AG10803 (cell line): ENCODE results near the gene DOCK9.
"Not testable (repeated sequence)": the region's sequence is repeated elsewhere in the genome, so short reads cannot be mapped to it uniquely, and the experiment has no call there.

Experiments
- DNase-seq: peaks from one replicate; pipeline ENCODE4 v3.0.0; 2010; ENCODE audit warnings: low read depth
- H3K4me3 ChIP-seq: 2 replicates; pipeline ENCODE4 v1.5.1; 2011; ENCODE audit warnings: mild to moderate bottlenecking, low read length, control low read depth
- TF ChIP-seq, protein P1 (sequence below): conservative IDR thresholded peaks from 2 replicates; pipeline ENCODE4 v1.5.1; 2011; ENCODE audit warnings: mild to moderate bottlenecking, low read length, control low read depth, inconsistent platforms

DOCK9 gene

DNA sequence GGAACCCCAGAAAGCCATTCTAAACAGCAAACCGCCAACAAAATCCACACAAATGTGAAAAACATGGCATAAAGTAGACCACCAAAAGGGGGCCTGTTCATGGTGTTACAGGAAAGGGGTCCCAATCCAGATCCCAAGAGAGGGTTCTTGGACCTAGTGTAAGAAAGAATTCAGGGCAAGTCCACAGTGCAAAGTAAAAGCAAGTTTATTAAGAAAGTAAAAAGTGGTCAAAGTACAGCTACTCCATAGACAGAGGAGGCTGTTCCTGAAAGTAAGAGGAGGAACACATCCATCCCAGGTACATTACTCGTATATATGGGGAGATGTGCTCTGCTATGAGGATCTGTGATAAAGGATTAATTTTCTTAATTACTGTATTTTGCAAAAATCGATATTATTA, 157.6 kb downstream of the DOCK9 start:
- H3K4me3 ChIP-seq: no peak overlapping the region
- DNase-seq: no peak
- TF ChIP-seq, protein P1, sequence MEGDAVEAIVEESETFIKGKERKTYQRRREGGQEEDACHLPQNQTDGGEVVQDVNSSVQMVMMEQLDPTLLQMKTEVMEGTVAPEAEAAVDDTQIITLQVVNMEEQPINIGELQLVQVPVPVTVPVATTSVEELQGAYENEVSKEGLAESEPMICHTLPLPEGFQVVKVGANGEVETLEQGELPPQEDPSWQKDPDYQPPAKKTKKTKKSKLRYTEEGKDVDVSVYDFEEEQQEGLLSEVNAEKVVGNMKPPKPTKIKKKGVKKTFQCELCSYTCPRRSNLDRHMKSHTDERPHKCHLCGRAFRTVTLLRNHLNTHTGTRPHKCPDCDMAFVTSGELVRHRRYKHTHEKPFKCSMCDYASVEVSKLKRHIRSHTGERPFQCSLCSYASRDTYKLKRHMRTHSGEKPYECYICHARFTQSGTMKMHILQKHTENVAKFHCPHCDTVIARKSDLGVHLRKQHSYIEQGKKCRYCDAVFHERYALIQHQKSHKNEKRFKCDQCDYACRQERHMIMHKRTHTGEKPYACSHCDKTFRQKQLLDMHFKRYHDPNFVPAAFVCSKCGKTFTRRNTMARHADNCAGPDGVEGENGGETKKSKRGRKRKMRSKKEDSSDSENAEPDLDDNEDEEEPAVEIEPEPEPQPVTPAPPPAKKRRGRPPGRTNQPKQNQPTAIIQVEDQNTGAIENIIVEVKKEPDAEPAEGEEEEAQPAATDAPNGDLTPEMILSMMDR: no peak

- no peak for DNase-seq
- TF ChIP-seq, protein P1: no peak
- no peak overlapping the region for H3K4me3 ChIP-seq
These were observed 158.4 kb downstream of the DOCK9 start for GRCh38 chr13:98819382-98820010.

DNA sequence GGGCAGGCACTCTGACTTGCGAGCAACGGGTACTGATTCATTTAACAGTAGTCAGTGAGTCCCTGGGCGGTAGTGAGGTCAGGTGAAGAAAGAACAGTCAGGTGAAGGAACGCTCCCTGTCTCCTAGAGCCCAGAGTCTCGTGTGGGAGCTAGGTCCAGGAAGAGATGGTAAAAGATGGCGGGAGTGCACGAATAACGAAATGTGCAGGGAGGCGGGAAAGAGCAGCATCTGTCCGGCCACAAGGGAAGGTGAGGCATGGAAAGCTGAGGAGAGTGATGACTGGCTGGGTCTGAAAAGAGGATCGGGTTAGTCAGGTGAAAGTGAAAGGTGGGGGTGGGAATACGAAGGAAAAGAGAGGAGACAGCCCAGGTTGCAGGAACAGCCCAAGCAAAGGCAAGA, 161.5 kb downstream of the DOCK9 start:
- no peak for DNase-seq
- TF ChIP-seq, protein P1: no peak
- no peak overlapping the region for H3K4me3 ChIP-seq

- TF ChIP-seq, protein P1: no peak
- H3K4me3 ChIP-seq: no peak overlapping the region
- DNase-seq: no peak
These were observed 163.9 kb downstream of the DOCK9 start for GRCh38 chr13:98813993-98814392.

DNA sequence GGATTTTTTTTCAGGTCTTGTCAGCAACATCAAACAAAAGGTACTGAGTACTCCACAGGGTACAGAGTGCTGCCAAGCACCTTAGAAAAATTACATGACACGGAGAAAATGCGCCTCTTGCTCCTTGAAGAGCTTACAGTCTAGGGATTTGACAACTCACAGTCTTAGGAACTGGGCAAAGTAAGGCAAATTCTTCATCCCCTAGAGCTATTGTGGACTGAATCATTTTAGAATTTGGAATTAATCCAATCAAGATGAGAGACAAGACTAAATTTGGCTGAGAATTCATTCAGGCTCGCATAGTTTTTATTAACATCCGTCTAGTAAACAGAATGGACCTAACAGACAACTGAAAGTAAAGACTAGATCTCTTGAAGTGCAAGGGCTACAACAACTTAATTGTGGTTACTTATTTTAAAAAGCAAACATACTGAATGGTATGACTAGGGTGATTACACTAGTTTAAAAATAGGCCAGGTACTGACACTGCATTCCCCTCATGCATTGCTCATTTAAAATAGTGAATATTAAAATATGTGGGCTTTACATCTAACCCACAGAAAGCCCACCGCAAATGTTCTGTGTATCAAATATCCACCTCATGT, 165.6 kb downstream of the DOCK9 start:
- H3K4me3 ChIP-seq, DNase-seq: not testable (repeated sequence)

DNA sequence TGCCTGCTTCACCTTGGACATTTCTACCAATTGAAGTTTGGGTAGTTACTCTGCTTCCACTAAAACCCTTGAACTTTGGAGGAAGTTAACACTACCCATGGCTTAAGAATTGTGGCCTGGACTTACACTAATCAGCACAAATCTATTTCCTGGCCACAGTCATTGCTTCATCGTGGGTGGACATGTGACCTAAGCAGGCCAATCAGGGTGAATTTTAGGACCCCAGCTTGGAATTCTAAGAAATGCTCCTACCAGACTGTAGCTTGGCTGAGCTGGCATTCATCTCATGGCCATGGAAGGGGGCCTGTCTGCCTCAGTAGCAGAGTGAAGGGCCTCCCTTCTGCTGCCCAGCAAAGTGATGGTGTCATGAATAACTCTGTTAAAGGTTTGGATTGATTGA, 167.1 kb downstream of the DOCK9 start:
- H3K4me3 ChIP-seq: no peak overlapping the region
- TF ChIP-seq, protein P1: no peak
- no peak for DNase-seq

DNA sequence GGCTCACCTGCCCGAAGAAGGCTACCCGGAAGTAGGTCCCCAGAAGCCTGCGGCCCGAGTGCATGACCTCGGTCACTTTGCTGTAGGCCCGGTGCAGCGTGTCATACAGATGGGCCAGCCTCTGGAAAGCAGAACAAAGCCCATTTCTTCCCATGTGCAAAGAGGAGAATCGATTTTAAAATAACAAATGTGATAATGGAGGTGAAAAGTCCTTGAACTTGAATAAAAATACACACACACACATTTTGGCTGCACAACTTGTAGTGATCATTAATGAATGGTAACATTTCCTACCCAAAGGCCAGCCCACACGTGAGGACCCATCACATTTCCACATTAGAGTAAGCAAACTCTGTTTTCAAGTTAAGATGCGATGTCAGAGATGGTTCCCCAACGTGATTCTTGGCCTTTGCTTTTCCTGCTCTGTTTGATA, 168.5 kb downstream of the DOCK9 start:
- DNase-seq: no peak
- TF ChIP-seq, protein P1: no peak
- no peak overlapping the region for H3K4me3 ChIP-seq
